Forelimb muscle (tissue), 1 donor: Measurements from ENCODE around the gene SRSF1. TPM values are rescaled to one million over a fixed set of nuclear protein-coding genes. Genes with fewer than 3 reads are reported as not detected.
A peak's percentile ranks its signal among the peaks of the same experiment; 100 is the strongest.

Experiments used
- DNase-seq: peaks from one replicate; pipeline ENCODE4 v3.0.0-alpha.2; 2013; ENCODE audit warnings: low read depth
- polyA plus RNA-seq: library from polyadenylated mRNA; unstranded; fragments of 120-200 nt; gene quantifications from one replicate; pipeline ENCODE4 v1.2.1, GENCODE V29; 2013; ENCODE audit not compliant: insufficient read length

SRSF1 gene
- polyA plus RNA-seq, 1 donor: 159 TPM

- no peak for DNase-seq
Observed at GRCh38 chr17:58019039-58019438, 12.0 kb upstream of the SRSF1 start.

GRCh38 chr17:58010067-58010799, 3.2 kb upstream of the SRSF1 start:
- no peak for DNase-seq

- no peak for DNase-seq
Observed at GRCh38 chr17:58007781-58008706, 998 bp upstream of the SRSF1 start.

- DNase-seq: peak; percentile 48
Observed at GRCh38 chr17:58006560-58006923, 504 bp downstream of the SRSF1 start.

GRCh38 chr17:58005728-58006559, 1.1 kb downstream of the SRSF1 start:
- DNase-seq: no peak

- DNase-seq: no peak
Observed at GRCh38 chr17:58005031-58005727, 1.9 kb downstream of the SRSF1 start.

- no peak for DNase-seq
Observed at GRCh38 chr17:58004060-58004459, 3.0 kb downstream of the SRSF1 start.

GRCh38 chr17:58002973-58003372, 4.1 kb downstream of the SRSF1 start:
- DNase-seq: no peak

GRCh38 chr17:58002154-58002948, 4.7 kb downstream of the SRSF1 start:
- DNase-seq: no peak

- DNase-seq: no peak
Observed at GRCh38 chr17:58001461-58002124, 5.5 kb downstream of the SRSF1 start.

- peak; percentile 57 for DNase-seq
Observed at GRCh38 chr17:57999496-58000017, 7.5 kb downstream of the SRSF1 start.

GRCh38 chr17:57999010-57999495, 8.0 kb downstream of the SRSF1 start:
- no peak for DNase-seq

GRCh38 chr17:57997085-57997809, 9.8 kb downstream of the SRSF1 start:
- no peak for DNase-seq

GRCh38 chr17:57995076-57995956, 11.7 kb downstream of the SRSF1 start:
- peak; percentile 47 for DNase-seq

GRCh38 chr17:57994436-57994835, 12.6 kb downstream of the SRSF1 start:
- no peak for DNase-seq

- no peak for DNase-seq
Observed at GRCh38 chr17:57993471-57994365, 13.3 kb downstream of the SRSF1 start.

- no peak for DNase-seq
Observed at GRCh38 chr17:57991537-57991936, 15.5 kb downstream of the SRSF1 start.
